ENCODE measurements around the gene DOC2B.

GRCh38 chr17:213286-214105 lies 32.0 kb upstream of the DOC2B start:
- no peak for TF ChIP-seq CTCF (IDR thresholded peaks at IDR 0.05)
- TF ChIP-seq SIN3A (IDR thresholded peaks at IDR 0.05; ENCODE audit: borderline replicate concordance, insufficient read depth, low read depth, low read length): no peak
- no peak for TF ChIP-seq POLR2AphosphoS5 (IDR thresholded peaks at IDR 0.05; ENCODE audit: low read depth, low read length)
- TF ChIP-seq TCF7L2 (IDR thresholded peaks at IDR 0.05; ENCODE audit: low read depth, low read length): no peak
